ENCODE measurements around the gene NT5DC4.

NT5DC4 gene

GRCh38 chr2:112788653-112789052, 67.8 kb downstream of the NT5DC4 start:
- no peak for DNase-seq
